Left hindlimb (tissue), 1 donor: ENCODE measurements around the gene PPP2R5C.

Experiments
- DNase-seq: peaks from one replicate; pipeline ENCODE4 v3.0.0-alpha.2; 2018

Gene PPP2R5C

DNA sequence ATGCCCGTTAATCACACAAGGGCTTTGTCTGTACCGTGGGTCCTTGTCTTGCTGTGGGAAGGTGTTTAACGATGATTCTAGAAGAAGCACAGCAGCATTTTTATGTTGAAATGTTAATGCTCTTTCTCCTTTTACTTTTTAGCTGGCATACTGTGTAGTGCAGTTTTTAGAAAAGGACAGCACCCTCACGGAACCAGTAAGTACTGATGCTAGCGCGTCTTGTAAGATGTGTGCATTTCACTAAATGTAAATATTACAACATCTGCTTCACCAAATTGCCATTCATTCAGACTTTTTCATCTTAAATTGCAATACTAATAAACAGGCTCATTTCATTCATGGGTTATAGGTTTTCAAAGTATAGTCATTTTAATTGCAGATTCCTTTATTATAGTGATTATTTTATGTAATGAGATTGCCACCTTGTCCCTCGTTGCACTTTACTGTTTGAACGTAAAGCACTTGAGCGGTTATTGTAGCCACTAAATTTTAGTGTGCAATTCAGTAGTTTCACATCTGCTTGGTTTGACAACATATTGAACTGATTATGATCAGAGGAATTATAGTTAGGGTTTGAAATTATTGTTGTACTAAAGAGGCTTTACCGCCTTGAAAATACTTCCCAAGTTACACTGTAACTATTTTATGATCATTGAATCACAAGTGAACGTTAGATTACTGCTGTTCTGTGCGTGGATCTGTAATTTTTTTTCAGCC lies 133.0 kb downstream of the PPP2R5C start:
- DNase-seq = no peak

DNA sequence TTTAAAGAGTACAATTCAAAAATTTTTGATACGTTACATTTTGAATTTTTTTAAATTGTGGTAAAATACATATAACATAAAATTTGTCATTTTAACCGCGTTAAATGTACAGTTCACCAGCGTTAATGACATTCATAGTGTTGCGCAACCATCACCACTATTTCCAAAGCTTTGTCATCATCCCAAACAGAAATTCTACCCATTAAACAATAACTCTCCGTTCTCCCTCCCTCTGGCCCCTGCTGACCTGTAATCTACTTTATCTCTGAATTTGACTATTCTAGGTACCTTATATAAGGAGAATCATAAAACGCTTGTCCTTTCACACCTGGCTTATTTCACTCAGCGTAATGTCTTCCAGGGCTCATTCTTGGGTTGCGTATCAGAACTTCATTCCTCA lies 133.7 kb downstream of the PPP2R5C start:
- DNase-seq = no peak

DNA sequence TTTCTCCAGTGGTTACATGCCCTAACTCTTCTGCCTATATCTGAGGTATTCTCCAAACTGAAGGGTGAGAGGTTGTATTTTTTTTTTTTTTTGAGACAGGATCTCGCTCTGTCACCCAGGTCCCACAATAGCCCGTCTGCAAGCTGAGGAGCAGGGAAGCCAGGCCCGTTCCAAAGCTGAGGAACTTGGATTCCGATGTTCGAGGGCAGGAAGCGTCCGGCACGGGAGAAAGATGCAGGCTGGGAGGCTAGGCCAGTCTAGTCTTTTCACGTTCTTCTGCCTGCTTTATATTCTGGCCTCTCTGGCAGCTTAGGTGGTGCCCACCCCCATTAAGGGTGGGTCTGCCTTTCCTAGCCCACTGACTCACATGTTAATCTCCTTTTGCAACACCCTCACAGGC lies 135.8 kb downstream of the PPP2R5C start:
- no peak for DNase-seq

DNA sequence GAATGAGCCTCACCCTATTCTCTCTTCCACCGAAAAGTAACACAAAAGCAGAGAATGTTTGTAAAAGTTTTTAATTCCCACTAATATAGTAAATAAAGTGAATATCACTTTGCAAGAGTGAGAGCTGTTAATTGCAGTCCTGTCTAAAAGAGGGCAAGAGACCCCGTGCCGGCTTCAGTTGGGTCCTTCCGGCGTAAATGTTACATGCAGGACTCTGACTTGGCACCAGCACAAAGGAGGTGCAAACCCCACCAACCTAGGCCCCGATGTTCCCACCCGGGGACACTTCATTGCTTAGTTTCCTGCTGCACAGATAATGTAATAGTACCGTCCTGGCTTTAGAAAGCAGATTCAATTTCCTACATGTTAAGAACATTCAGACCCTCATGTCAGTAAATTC lies 136.9 kb downstream of the PPP2R5C start:
- no peak for DNase-seq

DNA sequence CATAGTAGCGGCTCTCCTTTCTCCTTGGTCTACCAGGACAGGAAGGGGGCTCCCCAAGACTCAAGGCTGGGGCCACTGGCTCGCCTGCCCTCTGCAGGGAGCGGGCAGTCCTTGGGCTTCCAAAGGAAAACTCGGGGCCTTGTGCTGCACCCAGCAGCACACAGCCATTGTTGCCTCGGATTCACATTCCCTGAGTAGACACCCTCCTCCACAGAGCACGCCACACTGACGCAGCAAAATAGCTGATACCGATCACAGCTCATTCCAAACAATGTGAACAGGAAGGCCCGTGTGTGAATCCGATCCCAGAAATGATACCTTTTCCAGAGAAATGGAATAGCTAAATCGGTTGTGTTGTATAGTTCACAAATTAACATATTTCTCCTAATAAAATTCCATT lies 137.8 kb downstream of the PPP2R5C start:
- no peak for DNase-seq

DNA sequence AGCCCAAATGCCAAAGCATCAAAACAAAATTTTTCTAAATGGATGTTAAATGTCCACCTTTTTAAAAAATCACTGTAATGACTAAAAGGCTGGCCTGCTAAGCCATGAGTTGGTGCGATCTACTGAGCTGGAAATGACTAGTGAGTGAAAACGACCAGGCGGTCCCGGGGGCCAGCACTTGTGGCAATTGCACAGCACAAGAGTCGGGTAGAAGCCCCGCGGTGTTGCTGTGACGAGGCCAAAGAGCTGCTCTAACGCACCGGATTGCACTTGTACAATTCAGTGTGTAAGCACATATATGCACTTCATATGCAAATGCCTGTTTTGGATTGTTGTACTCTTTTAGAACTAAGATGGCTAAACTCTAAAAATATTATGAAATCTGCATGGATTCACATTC lies 138.7 kb downstream of the PPP2R5C start:
- no peak for DNase-seq

DNA sequence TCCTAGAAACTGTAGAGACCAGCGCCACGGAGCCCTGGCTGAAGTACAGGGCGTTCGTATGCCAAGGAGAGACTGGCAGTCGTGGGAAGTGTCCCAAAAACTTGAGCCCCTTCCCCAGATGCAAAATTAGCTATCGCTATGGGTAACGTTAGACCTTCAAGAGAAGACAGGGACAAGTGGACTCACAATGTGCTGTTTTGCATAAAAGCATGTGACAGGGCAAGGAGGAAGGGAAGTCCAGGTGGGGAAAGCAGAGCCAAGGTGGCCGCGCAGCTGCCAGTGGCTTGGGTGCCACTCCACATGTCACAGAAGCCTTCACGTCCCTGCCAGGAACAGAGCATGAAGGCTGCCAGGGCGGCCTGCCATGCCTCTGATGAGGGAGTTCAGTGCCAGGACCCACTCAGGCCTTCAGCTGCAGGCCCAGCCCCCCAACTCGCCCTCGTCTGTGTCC lies 141.6 kb downstream of the PPP2R5C start:
- no peak for DNase-seq

DNA sequence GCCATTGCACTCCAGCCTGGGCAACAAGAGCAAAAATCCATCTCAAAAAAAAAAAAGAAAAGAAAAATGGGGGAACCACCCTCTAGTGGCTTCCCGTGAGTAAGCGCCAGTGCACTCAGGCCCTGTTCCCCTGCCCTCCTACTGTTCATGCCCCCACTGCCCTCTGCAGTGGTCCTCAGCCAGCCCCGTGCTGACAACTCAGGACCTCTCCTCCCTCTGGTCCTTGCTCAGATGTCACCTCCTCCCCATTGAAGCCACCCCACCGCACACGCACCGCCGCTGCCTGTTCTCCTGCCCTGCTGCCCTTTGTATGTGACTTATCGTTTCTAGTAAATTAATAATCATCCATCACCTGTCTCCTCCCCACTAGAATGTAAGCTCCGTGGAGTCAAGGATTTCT lies 144.1 kb downstream of the PPP2R5C start:
- no peak for DNase-seq

DNA sequence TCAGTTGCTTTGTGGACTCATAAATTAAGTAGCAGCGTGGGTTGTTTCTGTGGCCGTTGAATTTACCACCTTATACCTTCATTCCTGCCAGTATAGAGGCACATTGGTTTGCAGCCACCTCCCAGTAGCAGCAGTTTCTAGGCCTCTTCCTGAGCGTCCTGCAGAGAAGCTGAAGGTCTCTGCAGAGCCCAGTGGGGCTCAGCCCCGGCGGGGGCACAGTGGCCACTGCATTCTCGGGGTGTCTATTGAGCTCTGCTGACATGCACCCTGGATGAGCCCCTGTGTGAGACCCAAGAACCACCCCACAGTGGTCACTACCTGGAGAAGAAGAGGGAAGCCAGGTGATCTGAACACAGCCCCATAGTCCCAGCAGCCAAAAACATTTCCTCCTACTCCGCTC lies 145.1 kb downstream of the PPP2R5C start:
- no peak for DNase-seq

DNA sequence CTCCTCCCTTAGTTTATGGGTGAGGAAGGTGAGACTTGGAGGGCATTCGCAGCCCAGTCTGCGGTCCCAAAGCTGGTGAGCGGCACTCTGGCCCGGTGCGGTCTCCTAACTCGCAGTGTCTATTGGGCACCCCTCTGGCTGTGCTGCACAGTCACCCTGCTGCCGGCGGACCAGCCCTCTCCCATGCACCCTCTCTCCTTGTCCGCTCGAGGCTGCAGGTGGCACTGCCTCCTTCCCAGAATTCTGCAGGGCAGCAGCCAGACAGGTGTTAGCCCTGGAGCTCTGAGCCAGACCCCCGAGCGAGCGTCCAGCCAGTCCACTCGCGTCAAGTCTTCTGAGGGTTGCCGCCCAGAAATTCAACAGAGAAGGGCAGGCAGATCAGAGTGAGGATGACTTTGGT lies 146.1 kb downstream of the PPP2R5C start:
- no peak for DNase-seq

DNA sequence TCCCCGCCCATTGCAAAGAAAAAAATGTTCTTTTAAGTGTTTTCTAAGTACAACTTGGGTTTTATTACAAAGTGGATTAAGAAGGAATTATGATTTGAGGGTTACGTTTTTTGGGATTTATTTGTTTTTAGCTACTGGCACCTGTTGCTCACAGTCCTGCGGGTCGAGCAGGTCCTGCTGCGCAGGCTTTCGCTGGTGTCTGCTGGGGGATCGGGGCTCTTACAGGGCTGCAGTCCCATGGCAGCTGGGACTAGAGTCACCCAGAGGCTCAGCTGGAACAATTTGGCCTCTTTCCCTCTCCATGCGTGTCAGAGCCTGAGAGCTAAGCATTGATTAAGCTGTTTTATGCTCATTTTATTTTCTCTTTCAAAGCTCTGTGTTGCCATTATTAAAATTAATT lies 147.3 kb downstream of the PPP2R5C start:
- DNase-seq = no peak

DNA sequence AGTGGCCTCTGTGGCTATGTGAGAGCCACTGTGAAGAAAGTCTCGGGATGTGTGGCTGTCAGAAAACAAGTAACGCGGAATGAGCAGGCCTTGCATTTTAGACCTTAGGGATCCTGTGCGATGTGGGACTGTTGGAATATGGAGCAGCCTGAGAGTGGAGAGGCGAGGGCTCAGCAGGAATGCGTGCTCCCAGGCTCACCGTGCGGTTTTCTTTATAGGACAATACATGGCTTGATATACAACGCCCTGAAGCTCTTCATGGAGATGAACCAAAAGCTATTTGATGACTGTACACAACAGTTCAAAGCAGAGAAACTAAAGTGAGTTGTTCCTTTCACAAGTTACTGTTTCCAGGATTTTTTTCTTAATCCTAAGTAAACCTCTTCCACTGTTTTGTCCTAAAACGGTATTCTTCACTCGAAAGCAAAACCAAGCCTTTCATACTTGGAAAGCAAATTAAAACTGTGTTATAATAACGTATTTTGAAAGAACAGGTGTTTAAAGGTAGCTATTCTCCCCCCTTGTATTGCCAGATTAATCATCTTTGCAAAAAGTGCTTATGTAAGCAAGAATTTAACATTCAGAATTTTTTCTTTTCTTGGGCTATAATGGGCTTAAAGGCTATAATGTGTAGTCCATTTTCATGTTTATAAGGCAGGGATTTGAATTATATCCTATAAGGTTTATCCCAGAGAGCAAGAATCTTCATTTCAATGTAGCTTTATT lies 148.0 kb downstream of the PPP2R5C start:
- no peak for DNase-seq

DNA sequence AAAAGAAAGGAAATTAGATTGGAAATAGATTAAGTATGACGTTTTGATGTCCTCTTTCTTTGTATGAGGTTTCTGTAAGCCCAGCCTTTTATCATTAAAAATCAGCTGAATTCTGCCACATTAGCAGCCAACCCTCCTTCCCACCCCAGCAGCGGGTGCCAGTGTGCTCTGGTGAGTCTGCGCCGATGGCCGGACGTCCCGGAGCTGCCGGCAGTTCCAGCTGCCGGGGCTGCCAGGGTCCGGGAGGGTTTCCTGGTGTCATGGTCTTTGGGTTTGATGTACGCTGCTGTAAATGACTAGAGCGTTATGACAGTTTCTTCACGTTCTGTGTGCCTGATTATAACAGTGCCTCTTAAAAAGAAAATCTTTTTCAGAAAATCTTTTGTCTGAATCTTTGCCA lies 151.3 kb downstream of the PPP2R5C start:
- no peak for DNase-seq

DNA sequence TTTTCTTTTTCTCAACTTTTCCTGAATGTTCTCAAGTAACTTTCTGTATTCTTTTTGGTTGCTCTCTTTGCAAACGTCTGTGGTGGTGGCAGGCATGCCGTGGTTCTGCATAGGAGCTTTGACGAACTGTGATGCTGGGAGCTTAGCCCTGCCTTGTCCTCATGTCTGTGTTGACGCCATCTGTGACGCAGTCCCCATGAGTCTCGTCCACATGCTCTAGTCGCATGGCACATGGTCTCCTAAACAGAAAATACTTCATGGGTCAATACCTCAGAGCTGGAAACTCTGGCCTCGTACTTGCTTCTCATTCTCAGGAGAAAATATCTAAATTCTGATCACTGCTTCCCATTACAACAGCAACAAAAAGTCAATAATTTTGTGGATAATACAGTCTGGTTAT lies 152.6 kb downstream of the PPP2R5C start:
- DNase-seq = no peak

DNA sequence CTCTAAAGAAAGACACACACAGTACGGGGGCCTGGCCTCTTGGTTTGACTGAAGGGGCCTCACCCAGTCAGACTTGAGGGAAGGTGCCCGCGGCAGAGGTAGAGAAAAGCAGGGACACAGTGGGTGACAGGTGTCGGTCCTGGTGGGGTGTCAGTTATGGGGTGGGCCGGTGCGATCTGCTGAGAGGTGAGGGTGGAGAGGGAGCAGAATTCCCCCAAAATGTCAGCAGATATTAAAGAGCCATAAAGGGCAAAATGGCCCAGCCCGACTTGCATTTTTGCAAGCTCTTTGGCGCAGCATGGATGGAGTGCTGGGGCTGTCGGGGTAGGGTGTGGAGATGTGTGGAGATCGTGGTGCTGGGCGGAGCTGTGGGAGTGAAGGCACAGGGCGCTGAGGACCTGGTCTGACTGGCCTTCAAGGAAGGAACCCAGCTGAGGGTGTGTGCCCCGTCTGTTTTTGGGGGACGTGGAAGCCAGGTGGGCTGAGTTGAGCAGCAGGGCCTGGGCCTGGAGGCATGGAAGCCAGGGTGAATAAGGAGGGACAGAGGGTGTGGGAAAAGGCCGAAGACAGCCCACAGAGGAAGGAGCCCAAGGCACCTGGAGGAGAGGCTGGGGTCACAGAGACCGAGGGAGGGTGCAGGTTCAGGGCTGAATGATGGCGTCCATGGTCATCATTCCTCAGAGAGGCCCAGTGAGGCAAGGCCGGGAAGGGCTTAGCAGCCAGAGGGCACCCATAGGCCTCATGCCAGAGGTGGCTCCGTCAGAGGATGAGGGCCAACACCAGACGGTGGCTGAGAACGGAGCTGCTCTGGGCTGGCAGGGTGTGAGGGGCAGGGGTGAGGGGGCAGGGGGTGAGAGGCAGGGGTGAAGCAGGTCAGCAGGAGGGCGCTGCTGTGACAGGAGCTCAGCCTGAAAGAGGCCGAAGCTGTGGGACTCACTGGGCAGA lies 154.6 kb downstream of the PPP2R5C start:
- no peak for DNase-seq

DNA sequence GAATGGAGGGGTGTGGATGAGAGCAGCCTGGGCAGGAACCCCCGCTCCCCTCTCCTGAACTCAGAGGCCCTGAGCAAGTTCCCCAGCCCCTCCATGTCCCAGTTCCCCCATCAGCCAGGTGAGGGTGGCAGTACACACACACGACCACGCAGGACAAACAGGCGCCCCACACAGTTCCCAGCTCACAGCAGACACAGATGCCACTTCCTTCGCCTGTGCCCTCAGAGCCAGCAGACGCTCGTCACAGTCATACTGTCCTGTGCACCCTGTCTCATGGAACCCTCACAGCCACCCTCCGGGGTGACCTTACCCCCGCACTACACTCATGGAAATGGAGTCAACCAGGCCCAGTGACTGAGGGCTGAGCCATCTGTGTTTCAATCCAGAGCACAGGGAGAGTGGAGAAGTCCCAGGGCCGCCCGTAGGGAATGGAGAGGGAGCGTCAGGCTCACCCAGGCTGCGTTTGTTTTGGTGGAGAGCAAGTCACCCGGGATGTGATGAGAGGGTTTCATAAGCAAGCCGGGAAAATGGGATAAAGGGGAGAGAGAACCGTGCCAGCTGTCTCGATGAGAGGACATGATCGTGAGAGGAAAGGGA lies 155.4 kb downstream of the PPP2R5C start:
- DNase-seq = no peak

DNA sequence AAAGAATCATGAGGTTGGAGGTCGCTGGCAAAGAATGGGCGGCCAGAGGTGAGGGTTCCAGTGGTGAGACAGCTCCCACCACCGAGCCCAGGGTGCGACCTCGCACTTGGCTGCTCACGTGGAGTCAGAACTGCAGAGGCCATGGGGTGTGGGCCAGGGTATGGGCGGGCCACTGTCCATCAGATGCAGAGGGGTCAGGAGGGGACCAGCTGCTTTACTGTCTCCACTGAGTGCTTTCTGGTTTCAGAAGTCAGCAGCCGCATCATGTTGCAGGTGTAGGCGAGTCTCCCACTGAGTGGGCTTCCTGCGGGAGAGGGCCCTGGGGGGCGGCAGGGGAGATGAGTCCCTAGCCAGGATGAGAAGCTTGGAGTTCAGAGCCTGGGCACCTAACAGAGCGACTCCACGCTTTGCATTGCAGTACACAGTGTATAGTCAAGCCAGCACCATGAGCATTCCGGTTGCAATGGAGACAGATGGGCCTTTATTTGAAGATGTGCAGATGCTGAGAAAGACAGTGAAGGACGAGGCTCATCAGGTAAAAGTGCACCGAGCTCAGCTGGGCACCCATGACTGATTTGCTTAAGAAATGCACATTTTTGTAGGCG lies 156.0 kb downstream of the PPP2R5C start:
- no peak for DNase-seq

DNA sequence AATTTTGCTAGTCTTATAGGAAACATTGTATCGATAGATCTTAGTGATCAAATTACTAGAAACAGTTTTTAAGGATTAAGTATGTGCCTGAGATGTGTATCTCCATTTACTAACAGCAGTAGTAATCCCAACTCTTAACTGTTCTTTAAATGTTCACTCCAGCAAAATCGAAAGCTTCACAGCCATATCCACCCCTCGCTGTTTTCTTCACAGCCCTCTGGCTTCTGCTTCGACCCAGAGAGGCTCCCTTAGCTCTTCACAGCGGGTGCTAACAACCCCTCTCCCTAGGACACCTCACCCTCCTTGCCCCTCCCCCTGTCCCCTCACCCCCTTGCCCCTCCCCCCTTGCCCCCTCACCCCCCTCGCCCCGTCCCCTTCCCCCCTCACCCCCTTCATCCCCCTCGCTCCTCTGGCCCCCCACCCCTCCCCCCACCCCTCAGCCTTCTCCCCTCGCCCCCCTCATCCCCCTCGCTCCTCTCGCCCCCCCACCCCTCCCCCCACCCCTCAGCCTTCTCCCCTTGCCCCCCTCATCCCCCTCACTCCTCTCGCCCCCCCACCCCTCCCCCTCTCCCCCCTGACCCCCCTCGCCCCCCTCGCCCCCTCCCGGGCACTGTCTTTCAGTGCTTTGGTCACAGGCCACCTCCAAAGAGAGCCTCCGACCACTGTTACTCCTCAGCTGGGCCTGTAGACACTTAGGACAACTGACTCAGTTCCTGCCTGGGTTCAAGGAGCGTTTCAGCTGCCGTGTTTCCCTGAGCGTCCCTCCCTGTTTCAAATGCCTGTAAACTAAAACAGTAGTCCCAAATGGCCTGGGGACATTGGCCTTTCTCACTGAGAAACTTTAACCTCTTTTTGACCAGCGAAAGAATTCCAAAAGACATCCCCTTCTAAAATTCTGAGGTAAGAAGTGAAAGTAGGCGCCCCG lies 156.8 kb downstream of the PPP2R5C start:
- DNase-seq = no peak

DNA sequence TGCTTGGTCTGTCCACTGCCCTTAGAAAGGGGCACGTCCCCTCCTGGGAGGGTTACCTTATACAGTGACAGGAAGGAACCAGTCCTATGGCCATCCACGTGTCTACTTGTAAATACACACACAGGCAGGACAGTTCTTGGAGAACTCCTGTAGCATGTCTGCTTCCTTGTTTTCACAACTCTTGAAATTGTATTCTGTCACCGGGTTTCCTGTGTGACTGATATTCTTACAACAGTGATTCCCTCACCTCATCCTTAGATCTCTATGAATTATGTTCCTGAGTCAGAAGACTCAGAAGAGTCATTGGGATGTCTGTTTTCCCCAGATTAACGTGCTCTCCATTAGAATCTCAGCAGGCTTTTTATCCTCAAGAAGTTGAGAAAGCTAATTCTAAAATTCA lies 158.8 kb downstream of the PPP2R5C start:
- no peak for DNase-seq

DNA sequence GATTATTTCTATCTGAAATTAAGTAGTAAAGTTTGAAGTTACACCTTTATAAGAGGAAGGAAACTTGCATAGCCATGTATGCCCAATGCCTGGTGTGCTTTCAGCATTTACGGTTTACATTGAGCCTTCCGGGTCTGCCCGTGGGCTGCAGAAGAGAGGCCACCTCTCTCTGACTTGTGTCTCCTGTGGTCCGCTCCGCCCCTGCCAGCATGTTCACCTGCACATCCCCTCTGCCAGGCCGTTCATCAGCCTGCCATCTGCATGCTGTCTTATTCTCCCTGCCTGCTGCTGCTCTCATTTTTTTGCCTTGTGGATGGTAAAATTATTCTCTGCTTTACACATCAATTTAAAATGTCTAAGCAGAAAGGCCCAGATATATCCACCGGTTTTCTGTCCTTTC lies 161.4 kb downstream of the PPP2R5C start:
- no peak for DNase-seq

DNA sequence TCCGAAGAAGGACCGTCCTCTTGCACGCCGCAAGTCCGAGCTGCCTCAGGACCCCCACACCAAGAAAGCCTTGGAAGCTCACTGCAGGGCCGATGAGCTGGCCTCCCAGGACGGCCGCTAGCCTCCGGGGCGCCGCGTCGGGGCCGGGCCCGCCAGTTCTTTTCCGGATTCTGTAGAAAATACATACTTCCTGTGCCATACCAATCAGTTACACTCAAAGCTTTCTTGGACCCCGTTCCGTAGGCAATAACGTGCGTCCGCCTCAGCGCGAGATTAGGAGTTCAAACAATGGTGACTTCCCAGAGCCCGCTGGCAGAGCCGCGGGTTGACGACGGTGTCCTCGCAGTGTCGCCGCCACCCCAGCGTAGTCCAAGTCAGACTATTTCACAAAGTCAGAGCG lies 163.6 kb downstream of the PPP2R5C start:
- DNase-seq = no peak

DNA sequence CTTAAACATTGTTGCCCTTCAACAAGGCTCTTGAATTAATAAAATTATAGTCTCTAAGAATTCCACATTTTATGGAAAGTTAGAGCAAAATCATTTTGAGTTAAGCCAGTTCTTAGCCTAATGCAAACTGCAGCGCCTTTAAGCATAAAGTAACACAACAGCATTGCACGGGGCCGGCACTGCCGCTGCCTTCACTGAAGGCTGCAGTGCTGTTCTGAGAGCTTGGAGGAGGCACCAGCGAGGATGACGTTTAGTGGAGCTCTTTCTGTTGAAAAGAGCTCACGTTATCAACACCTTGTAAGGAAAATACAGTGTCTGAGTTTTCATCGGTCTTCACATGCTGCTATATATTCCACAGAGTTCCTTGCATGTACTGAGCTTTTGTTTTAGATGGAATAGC lies 164.6 kb downstream of the PPP2R5C start:
- no peak for DNase-seq
